GM21529 (cell line): Measurements from ENCODE around the gene PALM.

Experiments used
- ATAC-seq: cut with Tn5 transposase; IDR thresholded peaks from one replicate; pipeline ENCODE4 v1.9.1; 2021; ENCODE audit not compliant: unreplicated experiment

The PALM gene

DNA sequence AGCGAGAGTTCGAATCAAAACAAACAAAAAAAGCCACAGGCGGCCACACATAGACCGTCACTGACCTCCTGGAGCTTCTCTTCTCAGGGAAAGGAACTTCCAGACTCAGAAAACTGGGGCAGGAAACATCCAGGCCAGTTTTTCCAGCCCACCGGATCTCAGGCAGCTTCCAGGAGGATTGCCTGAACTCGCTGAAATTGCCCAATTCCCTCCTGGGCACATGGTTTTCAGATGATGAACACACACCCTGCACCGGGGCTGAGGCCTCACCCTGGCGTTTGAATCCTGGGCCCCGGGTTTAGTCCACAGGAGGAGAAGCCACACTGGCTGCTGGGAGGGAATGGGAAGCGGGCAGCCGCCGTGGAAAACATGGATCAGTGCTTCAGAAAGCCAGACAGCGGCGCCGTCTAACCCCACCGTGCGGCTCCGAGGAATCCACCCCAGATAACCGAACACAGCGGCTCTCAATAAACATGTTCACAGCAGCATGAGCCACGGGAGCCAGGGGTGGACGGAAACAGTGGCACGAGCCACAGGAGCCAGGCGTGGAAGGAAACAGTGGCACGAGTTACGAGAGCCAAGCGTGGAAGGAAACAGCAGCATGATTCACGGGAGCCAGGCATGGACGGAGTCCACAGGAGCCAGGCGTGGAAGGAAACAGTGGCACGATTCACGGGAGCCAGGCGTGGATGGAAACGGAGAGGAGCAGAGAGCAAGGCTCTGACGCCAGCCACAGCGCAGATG, 70.3 kb downstream of the PALM start:
- ATAC-seq, result no peak

DNA sequence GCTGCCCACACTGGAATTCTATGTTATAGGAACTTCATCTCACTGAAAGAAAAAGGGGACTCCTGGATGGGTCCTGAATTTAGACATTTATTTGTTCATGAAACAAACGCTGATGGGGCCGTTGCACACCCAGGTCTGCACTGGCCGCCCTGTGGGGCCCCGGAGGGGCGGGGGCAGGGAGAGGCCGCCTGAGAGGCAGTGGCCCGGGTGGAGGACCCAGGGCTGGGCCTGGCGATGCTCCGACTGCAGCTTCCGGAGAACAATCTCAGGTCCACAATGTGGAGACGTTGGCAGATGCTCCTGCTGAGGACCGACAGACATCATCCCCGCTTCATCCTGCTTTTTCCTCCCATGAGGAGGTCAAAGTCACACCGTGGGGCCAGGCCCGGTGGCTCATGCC, 72.2 kb downstream of the PALM start:
- ATAC-seq, result no peak

DNA sequence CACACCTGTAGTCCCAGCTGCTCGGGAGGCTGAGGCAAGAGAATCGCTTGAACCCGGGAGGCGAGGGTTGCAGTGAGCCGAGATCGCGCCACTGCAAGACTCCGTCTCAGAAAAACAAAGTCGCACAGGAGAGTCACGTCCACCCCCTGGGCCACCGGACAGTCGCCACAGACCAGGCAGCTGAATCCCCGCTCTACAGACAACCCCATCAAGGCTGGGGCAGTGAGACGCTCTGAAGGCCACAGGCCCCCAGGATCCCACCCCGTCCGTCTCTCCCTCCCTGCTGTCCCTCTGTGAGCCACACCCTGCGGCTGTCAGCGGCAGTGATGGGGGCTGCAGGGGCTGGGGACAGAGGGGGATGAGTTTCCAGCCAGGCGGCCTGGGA, 73.1 kb downstream of the PALM start:
- ATAC-seq, result no peak

DNA sequence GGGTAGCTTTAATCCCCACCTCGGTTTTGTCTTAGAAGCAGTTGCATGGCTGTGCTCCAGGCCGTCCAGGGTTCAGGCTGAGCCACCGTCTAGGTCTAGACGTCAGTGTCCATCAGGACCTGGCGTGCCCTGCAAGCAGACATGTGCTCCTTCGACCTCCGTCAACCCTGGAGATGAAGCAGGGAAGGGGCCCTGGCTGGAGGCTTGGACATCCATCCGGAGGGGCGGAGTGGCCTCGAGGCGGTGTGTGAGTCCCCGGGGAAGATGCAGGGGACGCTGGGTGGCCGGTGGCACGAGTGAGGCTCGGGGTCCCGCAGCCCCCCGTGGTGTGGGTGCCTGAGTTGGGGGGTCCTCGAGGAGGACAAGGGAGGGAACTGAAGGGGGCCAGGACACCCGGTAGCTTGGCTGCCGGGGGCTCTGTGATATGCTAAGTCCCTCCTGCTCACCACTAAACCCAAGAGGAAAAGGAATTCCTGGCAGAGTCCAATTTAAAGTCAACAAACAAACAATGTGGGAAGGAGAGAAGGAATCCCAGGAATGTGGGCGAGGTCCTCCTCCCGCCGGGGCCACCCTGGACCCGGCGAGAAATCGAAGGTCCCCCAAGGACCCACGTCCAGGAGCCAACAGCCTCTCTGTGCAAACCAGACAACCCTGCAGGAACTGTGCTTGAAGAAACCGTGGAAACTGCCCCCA, 73.6 kb downstream of the PALM start:
- no peak for ATAC-seq

DNA sequence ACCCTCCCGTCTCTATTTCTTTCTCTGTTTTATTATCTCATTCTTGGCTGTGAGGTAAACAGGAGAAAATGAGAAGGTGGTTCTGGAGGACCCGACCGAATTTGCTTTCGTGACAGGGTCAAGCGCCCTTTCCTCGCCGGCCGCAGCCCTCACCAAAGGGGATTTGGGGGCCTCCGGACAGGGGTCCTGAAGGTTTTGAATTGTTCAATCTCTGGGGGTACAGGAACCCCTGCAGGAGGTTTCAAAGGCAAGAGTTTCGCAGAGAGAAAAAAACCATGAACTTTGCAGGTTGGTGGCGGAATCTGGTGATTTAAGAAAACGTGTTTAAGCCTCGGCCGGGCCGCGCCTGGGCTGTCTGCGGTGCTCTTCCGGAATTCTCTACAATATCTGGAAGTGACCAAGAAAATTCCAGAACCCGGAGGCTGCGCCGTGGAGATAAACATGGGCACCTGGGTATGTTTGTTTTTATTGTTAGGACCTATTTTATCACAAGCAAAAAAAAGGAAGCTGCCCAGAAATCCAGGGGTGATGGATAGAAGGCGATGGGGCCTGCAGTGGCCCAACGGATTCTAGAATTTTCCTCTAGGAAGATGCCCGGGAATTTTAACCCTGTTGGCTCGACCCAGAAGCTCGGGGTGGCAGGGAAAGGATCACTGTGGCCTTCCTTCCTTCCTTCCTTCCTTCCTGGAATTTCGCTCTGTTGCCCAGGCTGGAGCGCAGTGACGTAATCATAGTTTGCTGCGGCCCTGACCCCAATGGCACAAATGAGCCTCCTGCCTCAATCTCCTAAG, 74.3 kb downstream of the PALM start:
- ATAC-seq, result no peak

DNA sequence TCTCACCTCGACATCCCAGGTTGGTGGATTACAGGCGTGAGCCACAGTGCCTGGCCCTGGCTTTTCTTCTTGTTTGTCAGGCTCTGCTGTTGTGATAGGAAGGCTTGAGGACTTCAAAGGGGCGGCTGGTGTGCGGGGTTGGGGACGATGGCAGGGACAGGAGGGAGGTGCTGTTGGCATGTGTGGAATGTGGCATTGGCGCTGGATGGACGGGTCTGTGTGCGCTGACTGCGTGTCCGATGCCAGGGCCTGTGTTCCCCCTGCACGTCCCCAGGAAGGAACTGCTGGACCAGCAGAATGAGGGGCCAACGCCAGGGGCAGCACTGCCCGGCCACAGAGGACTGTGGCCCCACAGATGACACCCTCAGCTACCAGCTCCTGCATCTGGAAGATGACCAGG, 75.8 kb downstream of the PALM start:
- no peak for ATAC-seq

DNA sequence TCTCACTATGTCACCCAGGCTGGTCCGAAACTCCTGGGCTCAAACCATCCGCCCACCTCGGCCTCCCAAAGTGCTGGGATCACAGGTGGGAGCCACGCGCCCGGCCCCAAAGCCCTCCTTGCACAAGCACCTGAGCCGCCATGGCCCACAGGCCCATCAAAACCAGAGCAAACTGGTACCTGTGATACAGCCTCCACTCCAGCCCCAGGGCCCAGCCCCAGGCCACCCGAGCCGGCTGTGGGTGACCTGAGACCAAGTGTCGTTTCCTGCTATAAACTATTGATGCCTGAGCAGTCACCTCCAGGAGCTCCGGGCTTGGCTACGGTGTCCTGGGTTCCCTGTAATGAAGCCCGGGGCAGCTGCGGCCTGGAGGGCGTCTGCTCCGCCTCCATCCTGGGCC, 78.8 kb downstream of the PALM start:
- no peak for ATAC-seq

DNA sequence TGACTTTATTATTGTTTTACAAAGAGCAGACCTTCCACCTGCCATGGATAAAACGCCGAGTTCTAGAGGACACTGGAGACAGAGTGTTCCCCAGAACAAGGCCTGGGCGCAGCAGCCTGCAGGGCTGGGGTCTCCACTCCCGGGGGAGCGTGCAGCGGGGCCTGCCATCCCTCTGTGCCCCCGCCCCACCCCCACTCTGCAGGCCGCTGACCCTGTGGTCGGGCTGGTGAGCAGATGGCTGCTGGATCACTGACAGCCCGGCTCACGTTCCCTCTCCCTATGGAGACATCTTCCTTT, 79.9 kb downstream of the PALM start:
- ATAC-seq, result no peak

DNA sequence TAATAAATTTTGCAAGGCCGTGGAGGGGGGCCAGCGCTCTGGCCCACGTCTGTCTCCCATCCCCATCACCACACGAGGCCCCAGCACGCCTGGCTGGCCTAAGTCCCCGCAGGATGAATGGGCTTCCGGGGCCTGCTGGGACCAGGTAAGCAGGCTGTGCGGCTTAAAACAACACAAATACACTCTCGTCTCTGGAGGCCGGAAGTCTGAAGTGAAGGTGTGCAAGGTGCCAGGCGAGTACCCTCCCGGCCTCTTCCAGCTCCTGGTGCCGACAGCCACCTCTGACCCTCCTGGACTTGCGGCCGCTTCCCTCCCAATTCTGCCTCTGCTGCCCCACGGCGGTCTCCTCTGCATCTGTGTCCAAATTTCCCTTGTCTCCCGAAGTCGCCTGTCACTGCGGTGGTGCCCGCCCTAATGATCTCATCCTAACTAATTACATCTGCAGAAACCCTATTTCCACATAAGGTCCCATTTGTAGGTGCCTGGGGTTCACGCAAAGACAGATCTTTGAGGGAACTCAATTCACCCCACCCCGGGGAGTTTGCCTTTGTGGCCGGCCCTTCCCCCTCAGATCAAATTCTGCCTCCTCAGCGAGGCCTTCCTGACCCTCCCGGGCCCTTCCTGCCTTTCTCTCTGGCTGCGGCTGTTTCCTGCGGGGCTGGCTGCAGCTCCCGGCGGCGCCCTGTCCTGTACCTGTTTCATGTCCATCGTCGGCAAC, 80.4 kb downstream of the PALM start:
- no peak for ATAC-seq

DNA sequence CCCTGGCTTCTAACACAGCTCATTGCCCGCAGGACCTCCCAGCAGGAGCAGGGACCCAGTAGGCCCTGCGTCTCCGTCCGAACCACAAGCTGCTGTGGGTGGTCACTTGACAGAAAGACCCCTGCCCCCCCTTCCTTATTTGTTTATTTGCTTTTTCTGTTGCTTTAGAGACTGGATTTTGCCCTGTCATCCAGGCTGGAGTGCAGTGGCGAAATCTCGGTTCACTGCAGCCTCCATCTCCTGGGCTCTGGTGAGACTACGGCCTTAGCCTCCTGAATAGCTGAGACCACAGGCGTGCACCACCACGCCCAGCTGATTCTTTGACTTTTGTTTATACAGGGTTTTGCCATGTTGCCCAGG, 80.9 kb downstream of the PALM start:
- ATAC-seq, result no peak

DNA sequence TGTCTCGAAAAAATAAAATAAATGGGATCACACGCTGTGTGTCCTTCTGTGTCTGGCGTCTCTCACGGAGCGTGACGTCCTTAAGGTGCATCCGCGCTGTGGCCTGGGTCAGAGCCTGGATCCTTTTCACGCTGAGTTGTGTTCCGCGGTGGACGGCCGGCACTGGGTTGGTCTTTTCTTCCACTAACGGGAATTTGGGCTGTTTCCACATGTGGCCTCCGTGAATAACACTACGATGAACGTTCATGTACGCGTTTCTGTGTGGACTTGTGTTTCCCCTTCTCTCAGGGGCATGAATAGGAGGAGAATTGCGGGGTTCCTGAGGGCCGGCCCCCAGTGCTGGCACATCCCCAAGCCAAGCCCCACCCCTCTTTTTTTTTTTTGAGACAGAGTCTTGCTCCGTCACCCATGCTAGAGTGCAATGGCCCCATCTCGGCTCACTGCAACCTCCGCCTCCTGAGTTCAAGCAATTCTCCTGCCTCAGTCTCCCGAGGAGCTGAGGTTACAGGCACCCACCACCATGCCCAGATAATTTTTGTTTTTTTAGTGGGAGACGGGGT, 82.4 kb downstream of the PALM start:
- no peak for ATAC-seq

DNA sequence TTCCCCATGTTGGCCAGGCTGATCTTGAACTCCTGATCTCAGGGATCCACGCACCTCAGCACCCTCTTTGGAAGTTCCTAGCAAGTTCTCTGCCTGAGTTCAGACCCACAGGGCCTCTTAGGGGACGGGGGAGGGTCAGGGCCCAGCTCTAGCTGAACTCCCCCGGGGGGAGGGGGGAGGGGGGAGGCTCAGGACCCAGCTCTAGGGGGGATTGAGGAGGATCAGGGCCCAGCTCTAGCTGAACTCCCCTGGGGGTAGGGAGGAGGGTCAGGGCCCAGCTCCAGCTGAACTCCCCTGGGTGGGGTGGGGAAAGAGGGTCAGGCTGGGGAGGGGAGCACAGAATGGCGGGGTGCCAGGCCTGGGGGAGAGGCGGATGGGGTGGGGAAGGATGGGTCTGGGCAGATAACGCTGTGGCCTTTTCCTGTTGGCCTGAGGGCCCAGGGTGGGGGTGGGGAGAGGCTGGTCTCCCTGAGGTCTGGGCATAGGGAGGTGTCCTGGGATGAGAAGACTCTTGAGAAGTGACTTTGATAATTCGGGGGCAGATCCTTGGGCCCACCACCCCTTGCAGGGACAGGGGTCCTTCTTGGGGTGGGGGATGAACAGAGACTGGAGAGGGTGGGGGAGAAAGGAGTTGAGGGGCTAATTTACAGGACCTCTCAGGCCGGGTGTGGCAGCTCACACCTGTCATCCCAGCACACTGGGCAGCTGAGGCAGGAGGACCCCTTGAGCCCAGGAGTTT, 83.0 kb downstream of the PALM start:
- no peak for ATAC-seq

DNA sequence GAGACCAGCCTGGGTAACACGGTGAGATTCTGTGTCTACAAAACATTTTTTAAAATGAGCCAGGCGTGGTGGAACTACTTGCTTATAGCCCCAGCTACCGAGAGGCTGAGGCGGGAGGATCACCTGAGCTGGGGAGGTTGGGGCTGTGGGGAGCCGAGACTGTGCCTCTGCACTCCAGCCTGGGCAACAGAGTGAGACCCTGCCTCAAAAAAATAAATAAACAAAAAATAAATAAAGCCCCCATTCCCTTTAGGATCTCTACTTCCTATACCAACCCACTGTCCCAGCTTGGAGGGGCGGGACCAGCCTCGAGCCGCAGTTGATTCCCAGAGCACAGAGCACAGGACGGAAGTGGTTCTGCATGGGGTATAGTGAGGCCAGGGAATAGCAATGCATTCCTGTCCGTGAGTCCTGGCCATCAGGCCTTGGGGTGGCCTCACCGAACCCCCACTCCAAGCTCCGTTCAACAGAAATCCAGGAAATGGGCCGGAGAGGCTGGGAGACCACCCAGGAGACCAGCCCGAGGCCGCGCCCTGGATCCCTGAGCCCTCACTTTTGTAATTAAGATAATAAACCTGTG, 83.7 kb downstream of the PALM start:
- ATAC-seq, result no peak

DNA sequence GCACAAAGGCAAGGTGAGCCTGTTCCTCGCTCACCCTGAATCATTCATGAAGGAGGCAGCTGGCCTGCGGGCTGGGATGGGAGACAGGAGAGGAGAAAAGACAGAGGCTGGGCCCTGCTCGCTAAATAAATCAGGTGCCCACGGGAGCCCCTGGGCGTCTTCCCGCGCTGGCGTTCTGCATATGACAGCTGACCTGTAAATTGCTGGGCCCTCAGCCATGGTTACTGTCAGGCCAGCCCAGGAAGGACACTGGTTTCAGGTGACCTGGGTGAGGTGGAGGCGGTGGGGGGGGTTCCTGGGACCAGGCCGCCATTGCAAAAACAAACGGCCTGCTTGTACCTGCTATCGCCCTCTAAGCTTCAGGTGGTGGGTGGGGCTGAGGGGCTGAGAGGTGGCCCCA, 85.1 kb downstream of the PALM start:
- ATAC-seq, result no peak

DNA sequence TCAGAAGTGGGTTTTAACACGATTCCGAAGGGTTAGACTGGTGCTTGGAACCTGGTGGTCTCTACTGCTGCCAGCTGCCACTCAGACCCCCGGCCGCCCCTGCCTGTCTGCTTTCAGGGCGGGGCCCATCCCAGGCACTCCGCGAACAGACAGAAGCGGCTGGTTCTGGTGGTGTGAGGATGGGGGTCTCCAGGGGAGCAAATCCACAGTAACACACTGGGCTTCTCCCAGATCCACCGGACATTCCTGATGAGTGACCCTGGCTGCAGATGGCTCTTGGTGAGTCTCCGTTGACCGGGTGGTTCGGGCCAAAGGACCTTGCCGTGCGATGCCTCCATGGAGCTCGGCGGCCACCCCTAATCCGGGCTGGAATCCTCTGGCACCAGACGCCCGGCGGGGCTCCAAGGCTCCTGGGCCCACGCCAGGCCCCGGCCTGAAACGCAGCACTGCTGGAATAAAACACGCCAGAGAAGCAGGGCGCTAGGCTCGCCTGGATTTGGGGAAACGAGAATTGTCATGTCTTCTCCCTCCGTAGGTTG, 86.4 kb downstream of the PALM start:
- ATAC-seq, result no peak

DNA sequence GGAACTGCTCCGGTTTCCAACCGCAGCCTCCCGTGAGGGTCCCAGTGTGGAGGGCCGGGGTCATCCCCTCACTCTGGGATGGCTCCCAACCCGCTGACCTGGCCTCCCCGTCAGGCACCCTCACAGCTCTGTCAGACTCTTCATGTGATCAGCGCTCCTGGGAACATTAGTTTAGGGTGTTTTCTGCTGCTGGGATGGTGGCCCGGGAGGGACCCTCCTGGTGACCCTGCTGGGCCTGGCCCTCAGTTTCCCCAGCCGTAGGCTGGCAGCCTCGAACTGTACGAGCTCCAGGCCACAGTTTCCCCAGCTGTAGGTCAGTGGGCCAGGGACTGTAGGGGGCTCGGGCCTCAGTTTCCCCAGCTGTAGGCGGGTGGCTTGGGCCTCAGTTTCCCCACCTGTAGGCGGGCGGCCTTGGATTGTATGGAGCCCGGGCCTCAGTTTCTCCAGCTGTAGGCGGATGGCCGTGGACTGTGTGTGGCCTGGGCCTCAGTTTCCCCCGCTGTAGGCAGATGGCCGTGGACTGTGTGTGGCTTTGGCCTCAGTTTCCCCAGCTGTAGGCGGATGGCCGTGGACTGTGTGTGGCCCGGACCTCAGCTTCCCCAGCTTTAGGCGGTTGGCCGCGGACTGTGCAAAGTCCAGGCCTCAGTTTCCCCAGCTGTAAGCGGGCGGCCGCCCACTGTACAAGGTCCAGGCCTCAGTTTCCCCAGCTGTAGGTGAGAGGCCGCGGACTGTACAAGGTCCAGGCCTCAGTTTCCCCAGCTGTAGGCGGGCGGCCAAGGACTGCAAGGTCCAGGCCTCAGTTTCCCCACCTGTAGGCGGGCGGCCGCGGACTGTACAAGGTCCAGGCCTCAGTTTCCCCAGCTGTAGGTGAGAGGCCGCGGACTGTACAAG, 87.2 kb downstream of the PALM start:
- ATAC-seq, result no peak

DNA sequence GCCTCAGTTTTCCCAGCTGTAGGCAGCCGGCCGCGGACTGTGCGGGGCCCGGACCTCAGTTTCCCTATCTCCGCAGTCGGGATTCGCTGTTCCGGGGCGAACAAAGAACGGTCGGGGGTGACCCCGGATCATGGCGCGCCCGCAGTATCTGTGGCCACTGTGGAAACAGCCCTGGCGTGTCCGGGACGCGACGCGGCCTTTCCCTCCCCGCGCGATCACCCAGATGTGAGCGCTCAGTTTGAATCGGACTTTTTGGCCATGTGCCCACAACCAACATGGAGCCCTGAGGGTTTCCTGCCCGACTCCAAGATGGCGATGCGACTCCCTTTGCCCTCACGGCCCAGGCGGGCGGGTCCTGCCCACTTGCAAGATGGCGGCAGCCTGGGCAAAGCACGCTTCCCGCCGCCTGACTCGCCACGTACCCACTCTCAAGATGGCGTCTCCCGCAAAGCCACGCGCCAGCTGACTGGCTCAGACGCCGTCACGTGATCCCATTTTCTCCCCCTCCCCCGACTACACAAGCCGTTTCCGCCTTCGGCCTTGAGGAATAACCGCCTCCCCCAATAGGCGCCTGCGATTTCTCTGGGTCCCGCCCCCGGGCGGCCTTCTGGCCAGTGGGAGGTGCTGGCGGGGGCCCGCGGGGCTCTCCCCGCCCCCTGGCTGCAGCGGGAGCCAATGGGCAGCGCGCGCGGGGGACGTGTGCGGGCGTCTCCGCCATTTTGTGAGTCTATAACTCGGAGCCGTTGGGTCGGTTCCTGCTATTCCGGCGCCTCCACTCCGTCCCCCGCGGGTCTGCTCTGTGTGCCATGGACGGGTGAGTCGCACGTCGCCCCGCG, 88.2 kb downstream of the PALM start, which contains the start of gene PTBP1:
TSS of gene PTBP1 (plus strand) at position 761 of the 836 bp plus-strand sequence. CDS start at position 807, 46 bp downstream.
- ATAC-seq, result peak; percentile 79
